GF-D8 (cell line): ENCODE measurements around the gene DIRAS2.
"Not testable (repeated sequence)": the region's sequence is repeated elsewhere in the genome, so short reads cannot be mapped to it uniquely, and the experiment has no call there.

Source experiments
- DNase-seq: peaks from one replicate; lab custom pipeline; 2025; lab: John Stamatoyannopoulos, UW

DIRAS2 gene

GRCh38 chr9:90642570-90643539 is at the start of gene DIRAS2:
Gene DIRAS2, minus strand, starts transcription at chr9:90642824. Its CDS starts 28,997 bp downstream, at chr9:90613827.
- no peak for DNase-seq

- DNase-seq: no peak
Measured at GRCh38 chr9:90684736-90685135, 42.1 kb upstream of the DIRAS2 start.

- DNase-seq: no peak
Measured at GRCh38 chr9:90684106-90684505, 41.5 kb upstream of the DIRAS2 start.

- no peak for DNase-seq
Measured at GRCh38 chr9:90680534-90680933, 37.9 kb upstream of the DIRAS2 start.

- no peak for DNase-seq
Measured at GRCh38 chr9:90665072-90665471, 22.4 kb upstream of the DIRAS2 start.

- no peak for DNase-seq
Measured at GRCh38 chr9:90659650-90660364, 17.2 kb upstream of the DIRAS2 start.

GRCh38 chr9:90658783-90659182 is 16.2 kb upstream of the DIRAS2 start:
- no peak for DNase-seq

GRCh38 chr9:90658181-90658580 is 15.6 kb upstream of the DIRAS2 start:
- no peak for DNase-seq

GRCh38 chr9:90656876-90657275 is 14.3 kb upstream of the DIRAS2 start:
- DNase-seq: not testable (repeated sequence)

GRCh38 chr9:90651246-90651645 is 8.6 kb upstream of the DIRAS2 start:
- no peak for DNase-seq

- no peak for DNase-seq
Measured at GRCh38 chr9:90647843-90648242, 5.2 kb upstream of the DIRAS2 start.

- no peak for DNase-seq
Measured at GRCh38 chr9:90645721-90646120, 3.1 kb upstream of the DIRAS2 start.

- no peak for DNase-seq
Measured at GRCh38 chr9:90641884-90642487, 638 bp downstream of the DIRAS2 start.

- no peak for DNase-seq
Measured at GRCh38 chr9:90641086-90641485, 1.5 kb downstream of the DIRAS2 start.

- no peak for DNase-seq
Measured at GRCh38 chr9:90640361-90640760, 2.3 kb downstream of the DIRAS2 start.

GRCh38 chr9:90637626-90638025 is 5.0 kb downstream of the DIRAS2 start:
- DNase-seq: no peak

GRCh38 chr9:90632647-90633207 is 9.9 kb downstream of the DIRAS2 start:
- no peak for DNase-seq

GRCh38 chr9:90631964-90632363 is 10.7 kb downstream of the DIRAS2 start:
- no peak for DNase-seq

- no peak for DNase-seq
Measured at GRCh38 chr9:90629991-90630390, 12.6 kb downstream of the DIRAS2 start.

GRCh38 chr9:90629354-90629753 is 13.3 kb downstream of the DIRAS2 start:
- no peak for DNase-seq

GRCh38 chr9:90616806-90617205 is 25.8 kb downstream of the DIRAS2 start:
- DNase-seq: no peak

GRCh38 chr9:90613502-90613901 is 29.1 kb downstream of the DIRAS2 start:
- no peak for DNase-seq
